ENCODE results near the gene NBPF9. TPM values are rescaled to one million over a fixed set of nuclear protein-coding genes. Genes with fewer than 3 reads are reported as not detected.
"Not testable (repeated sequence)": the region's sequence is repeated elsewhere in the genome, so short reads cannot be mapped to it uniquely, and the experiment has no call there.

NBPF9 gene
- total RNA-seq, 2 experiments from 2014 or later, result 19.0 to 21.6 TPM

GRCh38 chr1:149008326-149008725 lies 95.0 kb downstream of the NBPF9 start:
- intact Hi-C loops (cut with DNase I, micrococcal nuclease); H3K27me3 Mint-ChIP-seq; H3K36me3 Mint-ChIP-seq (ENCODE audit: low read depth); H3K27ac Mint-ChIP-seq; CTCF ChIA-PET; H3K9me3 Mint-ChIP-seq (ENCODE audit: low read depth); H3K4me1 Mint-ChIP-seq; POLR2A ChIA-PET; ATAC-seq; H3K4me3 Mint-ChIP-seq; DNase-seq: not testable (repeated sequence)
